Stimulated activated CD4-positive, alpha-beta T cell treated with anti-CD3 and anti-CD28 coated beads, Interleukin-2, amount 100 ng/mL, for 24 hours (primary cell): ENCODE data around the gene TCF25.
"Not testable (repeated sequence)": the region's sequence is repeated elsewhere in the genome, so short reads cannot be mapped to it uniquely, and the experiment has no call there.

ENCODE experiments used
- DNase-seq, 2 donors: peaks; one replicate each; pipeline ENCODE4 v3.0.0-alpha.2; 2020

TCF25 gene

DNA sequence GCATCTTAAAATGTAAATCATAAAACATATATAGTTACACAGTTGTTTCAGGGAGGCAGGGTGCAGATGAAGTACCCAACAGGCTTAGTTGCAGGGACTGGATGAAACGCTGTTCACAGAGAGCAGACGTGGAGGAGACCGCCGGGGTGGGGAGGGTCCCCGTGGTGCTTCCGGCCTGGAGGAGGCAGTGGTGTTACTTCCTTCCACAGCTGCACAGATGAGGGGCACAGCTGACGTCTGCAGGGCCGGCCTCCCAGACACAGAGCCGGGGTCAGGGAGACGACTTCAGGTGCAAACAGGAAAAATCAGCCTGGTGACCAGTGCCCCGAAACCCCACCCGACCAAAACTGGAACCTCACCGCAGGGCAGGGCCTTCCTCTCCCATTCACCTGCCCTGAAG, 28.0 kb upstream of the TCF25 start:
- peak in 1 of 2 donors; percentile 14 for DNase-seq

DNA sequence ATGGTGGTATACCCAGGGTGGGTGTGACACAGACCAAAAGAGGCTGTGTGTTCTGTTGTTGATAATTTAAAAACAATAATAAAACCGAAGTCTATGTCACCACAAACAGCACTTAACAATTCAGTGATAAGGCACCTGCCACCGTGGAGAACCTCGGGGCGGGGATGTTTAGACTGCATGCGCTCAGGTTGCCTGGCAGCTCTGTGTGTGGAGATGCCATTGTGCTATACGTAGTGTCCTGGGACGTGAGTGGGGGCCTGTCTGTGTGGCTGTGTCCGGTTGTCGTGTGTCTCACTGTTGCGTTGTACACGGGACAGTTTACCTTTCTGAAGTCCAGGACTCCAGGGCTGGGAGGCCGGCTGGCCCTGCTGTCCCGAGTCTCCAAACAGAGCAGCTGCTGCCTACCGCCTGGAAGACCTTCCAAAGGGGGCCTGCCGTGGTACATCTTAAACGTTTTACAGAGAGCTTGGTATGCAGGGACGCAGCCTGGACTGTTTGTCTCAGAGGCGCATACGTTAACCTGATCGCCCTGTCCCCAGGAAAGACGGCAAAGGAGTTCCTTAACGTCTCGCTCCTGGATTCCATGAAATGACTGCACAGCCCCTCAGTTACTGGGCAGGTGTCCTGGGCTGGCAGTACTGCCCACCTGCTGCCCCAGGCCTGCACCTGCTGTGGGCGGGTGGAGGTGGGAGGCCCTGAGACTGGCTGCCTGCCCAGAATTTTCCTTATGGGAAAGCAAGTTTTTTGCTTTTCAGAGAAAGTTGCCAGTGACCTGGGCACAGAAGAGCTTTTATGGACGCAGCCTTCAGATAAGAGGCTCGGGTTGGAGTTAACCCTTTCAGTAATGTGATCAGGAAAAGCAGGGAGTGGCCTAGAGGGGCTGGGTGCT, 26.1 kb upstream of the TCF25 start:
- no peak for DNase-seq

- no peak for DNase-seq
Observed at GRCh38 chr16:89847940-89848297, 25.5 kb upstream of the TCF25 start.

DNA sequence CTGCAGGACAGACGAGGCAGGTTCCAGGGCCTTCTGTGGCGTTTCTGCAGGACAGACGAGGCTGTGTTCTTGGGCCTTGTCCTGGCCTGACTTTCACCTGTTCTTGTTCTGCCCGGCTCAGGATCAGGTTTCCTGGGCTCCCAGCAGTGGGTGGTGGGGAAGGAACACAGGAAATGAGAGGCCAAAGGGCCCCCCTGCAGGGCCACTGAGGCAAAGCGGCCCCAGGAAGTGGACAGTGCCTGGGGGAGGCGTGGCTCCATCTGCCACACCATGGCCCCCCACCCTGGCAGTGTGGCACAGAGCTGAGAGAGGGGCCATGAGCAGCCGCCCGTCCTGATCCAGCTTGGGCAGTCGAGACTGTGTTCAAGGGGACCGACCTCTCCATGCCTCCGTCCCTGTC, 24.4 kb upstream of the TCF25 start:
- no peak for DNase-seq

GRCh38 chr16:89853306-89853993, 19.9 kb upstream of the TCF25 start:
- DNase-seq: no peak

DNA sequence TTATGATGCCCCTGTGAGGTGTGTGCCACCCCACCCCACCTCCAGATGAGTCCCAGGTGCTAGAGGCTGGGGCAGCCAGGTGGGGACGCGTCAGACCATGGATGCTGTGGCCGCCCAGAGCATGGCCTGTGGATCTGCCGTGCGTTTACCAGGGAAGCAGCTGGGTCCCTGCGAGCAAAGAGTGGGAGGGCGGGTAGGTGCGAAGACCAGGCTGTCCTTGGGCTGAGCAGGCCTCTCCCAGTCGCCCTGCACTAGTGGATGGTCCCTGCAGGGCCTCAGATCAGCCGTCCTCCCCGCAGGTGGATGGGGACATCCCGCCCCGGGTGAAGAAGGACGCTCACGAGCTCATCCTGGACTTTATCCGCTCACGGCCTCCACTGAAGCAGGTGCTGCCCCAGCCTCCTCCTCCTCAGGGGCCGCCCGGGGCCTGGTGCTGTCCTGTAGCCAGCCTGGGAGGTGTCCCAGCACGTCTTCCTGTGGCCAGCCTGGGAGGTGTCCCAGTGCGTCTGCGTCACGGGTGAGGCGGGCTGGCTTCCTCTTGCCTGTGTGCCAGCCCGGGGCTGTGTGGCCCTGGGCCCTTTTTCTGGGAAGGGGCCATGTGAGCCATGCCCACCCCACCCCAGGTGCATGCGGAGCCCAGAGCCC, 18.0 kb upstream of the TCF25 start:
- no peak for DNase-seq

- no peak for DNase-seq
Observed at GRCh38 chr16:89855986-89856385, 17.4 kb upstream of the TCF25 start.

DNA sequence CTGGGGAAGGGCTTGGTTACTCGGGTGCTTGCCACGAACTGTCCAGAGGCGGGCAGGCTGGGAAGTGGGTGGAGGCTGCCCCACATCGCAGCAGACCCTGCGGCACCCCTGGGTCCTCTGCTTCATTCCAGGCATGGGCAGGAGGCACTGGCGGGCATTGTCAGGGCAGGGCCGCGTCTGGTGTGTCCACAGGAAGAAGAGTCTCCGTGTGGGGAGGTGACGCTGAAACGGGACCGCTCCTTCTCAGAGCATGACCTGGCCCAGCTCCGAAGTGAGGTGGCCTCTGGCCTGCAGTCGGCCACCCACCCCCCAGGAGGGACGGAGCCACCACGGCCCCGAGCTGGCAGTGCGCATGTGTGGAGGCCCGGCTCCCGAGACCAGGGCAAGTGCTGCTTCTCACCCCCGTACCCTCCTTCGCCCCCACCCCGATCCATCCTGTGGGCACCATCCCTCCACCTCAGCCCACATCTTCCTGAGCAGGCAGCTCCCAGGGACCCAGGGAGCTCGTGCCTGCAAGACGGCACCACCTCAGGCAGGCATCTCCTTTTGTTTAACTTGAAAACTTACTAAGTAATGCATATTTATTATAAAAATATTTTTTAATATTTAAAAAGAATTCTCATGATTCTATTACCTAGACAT, 14.3 kb upstream of the TCF25 start:
- no peak for DNase-seq

DNA sequence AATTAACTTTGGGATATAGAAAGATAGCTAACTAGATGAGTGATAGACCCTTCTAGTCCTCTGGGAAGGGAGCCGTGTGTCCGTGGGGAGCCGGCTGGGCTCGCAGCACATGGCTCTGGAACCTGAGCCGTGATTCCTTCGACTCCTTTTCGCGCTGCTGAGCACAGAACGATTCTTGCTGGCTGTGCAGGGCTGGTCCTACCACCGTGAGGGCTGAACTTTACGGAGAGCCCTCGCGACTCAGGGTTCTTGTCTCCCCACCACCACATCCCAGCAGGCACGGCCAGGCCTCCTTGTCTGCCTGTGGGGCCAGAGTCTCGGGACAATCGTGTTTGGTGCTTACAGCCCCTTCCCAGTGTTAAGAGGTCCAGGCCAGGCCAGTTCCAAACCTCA, 13.8 kb upstream of the TCF25 start:
- no peak for DNase-seq

DNA sequence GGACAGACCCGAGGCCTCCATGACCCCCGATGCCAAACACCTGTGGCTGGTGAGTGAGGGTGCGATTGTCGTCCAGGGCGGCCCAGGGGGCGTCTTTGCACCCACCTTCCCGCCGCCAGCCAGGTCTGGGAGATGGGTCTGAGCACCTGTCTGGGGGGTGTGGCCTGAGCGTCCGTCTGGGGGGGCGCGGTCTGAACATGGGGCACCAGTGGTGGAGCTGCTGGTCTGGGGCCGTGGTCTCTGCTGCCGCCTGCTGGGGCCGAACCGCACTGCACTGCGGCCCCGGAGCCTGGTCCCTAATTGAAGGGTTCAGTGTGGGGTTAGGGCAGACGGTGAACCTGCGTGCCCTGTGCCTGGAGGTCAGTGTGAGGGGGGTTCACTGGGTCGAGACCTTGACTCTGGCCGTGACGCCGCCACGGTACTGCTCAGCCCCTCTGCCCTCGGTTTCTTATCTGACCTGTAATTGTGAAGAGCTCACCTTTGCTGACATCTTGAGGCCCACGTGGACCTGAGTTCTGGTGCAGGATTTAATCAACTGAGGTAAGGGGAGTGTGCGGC, 12.6 kb upstream of the TCF25 start:
- peak; percentile 81 to 83 for DNase-seq

DNA sequence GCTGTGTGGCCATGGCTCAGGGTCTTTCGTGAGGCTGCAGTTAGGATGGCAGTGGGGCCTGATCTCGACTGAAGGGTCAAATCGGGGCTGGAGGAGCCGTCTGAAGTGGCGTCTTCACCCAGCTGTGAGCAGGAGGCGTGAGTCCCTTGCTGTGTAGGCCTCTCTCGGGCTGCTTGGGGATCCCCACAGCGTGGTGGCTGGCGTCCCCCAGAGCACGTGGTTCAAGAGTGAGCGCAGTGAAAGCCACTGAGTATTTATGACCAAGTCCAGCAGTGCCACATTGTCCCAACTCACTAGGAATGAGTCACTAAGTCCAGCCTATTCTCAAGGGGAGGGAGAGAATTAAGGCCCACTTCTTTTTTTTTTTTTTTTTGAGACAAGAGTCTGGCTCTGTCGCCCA, 11.7 kb upstream of the TCF25 start:
- DNase-seq: no peak

- DNase-seq: no peak
Observed at GRCh38 chr16:89862732-89863131, 10.7 kb upstream of the TCF25 start.

GRCh38 chr16:89863741-89864526, 9.5 kb upstream of the TCF25 start:
- DNase-seq: peak; percentile 30 to 50

- DNase-seq: no peak
Observed at GRCh38 chr16:89864527-89864820, 8.9 kb upstream of the TCF25 start.

GRCh38 chr16:89867918-89868317, 5.5 kb upstream of the TCF25 start:
- no peak for DNase-seq

DNA sequence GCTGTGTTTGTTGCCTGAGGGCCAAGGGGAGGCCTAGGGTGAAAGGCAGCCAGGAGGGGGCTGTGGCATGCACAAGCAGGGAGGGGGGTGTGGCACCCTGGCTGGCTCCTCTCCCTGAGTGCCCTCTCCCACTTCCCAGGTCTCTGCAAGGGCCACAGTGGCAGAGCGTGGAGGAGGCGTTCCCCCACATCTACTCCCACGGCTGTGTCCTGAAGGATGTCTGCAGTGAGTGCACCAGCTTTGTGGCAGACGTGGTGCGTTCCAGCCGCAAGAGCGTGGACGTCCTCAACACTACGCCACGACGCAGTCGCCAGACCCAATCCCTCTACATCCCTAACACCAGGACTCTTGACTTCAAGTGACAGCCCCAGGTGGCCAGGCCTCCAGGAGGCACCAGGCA, 3.5 kb upstream of the TCF25 start:
- DNase-seq: no peak

DNA sequence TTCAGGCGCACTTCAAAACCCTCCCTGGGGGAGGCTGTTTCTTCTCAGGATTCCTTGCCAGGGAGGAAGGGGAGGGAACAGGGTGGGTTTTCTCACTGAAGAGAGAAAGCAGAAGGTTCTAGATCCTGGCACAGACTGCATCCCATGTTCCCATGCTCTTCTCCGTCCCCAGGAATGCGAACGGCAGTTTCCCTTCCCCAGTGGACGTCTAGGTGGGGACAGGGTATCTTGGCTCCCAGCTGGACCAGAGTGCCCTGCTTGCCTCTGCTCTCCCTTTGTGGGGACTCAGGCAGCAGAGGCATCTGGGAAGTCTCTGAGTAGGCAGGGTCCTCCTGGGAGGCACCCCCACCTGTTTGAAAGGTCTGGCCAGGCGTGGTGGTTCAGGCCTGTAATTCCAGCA, 3.0 kb upstream of the TCF25 start:
- DNase-seq: no peak

GRCh38 chr16:89871895-89872294, 1.5 kb upstream of the TCF25 start:
- no peak for DNase-seq

GRCh38 chr16:89873972-89874689, 739 bp downstream of the TCF25 start:
- DNase-seq: peak; percentile 95 to 97

DNA sequence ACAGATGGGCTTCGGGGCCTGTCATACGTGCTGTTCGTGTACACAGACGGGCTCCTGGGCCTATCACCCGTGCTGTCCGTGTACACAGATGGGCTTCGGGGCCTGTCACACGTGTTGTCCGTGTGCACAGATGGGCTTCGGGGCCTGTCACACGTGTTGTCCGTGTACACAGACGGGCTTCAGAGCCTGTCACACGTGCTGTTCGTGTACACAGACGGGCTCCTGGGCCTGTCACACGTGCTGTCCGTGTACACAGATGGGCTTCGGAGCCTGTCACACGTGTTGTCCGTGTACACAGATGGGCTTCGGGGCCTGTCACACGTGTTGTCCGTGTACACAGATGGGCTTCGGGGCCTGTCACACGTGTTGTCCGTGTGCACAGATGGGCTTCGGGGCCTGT, 5.7 kb downstream of the TCF25 start:
- not testable (repeated sequence) for DNase-seq

GRCh38 chr16:89880477-89881367, 7.3 kb downstream of the TCF25 start:
- no peak for DNase-seq
